ENCODE measurements around the gene GFI1B.

The GFI1B gene

DNA sequence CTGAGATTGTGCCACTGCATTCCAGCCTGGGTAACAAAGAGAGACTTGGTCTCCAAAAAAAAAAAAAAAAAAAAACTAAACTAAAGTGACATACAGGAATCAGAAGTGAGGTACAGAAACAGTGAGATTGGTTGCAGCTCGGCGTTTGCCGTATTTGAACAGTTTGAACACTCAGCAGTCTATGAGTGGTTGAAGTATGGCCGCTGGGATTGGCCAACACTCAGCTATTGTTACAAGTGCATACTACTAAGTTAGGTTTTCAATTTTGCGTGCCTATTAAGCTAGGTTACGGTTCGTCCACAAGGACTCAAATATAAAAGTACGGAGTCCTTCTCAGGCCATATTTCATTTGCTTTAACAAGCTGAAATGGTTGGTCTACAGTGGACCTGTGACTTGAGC lies 30.7 kb upstream of the GFI1B start:
- no peak overlapping the region for H3K4me3 ChIP-seq (ENCODE audit: low read depth, low read length)
- ChIA-PET POLR2A (interaction anchor here (0.6 kb wide), 1 partner anchor 128 kb away, joined by 3 read pairs; no protein-coding TSS in a partner anchor), CTCF (interaction anchor here (1.1 kb wide), 1 partner anchor 24 kb away, joined by 4 read pairs; no protein-coding TSS in a partner anchor)
- no peak for DNase-seq (ENCODE audit: low read depth, low spot score)
- TF ChIP-seq, protein P1, sequence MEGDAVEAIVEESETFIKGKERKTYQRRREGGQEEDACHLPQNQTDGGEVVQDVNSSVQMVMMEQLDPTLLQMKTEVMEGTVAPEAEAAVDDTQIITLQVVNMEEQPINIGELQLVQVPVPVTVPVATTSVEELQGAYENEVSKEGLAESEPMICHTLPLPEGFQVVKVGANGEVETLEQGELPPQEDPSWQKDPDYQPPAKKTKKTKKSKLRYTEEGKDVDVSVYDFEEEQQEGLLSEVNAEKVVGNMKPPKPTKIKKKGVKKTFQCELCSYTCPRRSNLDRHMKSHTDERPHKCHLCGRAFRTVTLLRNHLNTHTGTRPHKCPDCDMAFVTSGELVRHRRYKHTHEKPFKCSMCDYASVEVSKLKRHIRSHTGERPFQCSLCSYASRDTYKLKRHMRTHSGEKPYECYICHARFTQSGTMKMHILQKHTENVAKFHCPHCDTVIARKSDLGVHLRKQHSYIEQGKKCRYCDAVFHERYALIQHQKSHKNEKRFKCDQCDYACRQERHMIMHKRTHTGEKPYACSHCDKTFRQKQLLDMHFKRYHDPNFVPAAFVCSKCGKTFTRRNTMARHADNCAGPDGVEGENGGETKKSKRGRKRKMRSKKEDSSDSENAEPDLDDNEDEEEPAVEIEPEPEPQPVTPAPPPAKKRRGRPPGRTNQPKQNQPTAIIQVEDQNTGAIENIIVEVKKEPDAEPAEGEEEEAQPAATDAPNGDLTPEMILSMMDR (IDR thresholded peaks at IDR 0.05; ENCODE audit: insufficient read depth, low read length, missing control alignments), result no peak

DNA sequence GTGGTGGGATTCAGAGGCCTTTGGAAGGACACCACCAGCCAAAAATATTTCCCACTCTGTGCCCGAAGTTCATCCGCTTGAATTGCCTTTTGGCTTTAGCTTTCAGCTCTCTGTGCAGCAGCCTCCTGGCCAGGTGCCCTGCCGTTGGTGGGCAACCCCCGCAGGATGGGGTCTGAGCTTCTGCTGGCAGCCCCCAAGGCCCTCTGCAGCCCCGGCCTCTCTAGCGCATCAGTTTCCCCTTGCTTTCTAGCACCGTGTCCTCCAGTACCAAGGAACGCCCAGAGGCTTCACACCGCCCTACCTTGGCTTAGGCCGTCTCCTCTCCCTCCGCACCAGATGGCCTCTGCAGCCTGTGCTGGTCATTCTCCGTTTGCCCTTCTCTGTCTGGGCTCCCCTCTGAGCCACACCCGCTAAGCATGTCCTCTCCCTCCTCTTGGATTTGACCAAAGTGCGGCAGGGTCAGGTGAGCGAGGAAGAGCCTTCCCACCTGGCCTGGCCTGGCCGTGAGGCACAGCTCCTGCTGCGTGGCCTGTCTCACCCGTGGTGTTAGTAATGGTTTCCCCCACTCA lies 29.9 kb upstream of the GFI1B start:
- ChIA-PET POLR2A (no interaction called here), CTCF (interaction anchor here (1.1 kb wide), 1 partner anchor 23 kb away, joined by 4 read pairs; no protein-coding TSS in a partner anchor)
- DNase-seq (ENCODE audit: low read depth, low spot score), result no peak
- H3K4me3 ChIP-seq (ENCODE audit: low read depth, low read length), result no peak overlapping the region
- TF ChIP-seq, protein P1 (IDR thresholded peaks at IDR 0.05; ENCODE audit: insufficient read depth, low read length, missing control alignments), result no peak

DNA sequence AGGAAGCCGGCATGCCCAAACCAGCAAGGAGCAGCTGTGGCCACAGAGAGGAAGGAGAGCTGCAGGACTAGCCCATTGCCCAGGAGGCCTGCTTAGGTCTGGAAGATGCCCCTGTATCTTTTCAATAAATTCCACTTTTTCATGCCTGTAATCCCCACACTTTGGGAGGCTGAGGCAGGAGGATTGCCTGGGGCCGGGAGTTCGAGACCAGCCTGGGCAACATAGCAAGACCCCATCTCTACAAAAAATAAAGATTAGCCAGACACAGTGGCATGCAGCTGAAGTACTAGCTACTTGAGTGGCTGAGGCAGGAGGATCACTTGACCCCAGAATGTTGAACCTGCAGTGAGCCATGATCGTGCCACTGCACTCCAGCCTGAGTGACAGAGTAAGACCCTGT lies 28.8 kb upstream of the GFI1B start:
- DNase-seq (ENCODE audit: low read depth, low spot score), result no peak
- ChIA-PET CTCF (interaction anchor here (0.7 kb wide), 1 partner anchor 10 kb away, joined by 3 read pairs; no protein-coding TSS in a partner anchor), POLR2A (no interaction called here)
- TF ChIP-seq, protein P1 (IDR thresholded peaks at IDR 0.05; ENCODE audit: insufficient read depth, low read length, missing control alignments), result no peak
- no peak overlapping the region for H3K4me3 ChIP-seq (ENCODE audit: low read depth, low read length)

DNA sequence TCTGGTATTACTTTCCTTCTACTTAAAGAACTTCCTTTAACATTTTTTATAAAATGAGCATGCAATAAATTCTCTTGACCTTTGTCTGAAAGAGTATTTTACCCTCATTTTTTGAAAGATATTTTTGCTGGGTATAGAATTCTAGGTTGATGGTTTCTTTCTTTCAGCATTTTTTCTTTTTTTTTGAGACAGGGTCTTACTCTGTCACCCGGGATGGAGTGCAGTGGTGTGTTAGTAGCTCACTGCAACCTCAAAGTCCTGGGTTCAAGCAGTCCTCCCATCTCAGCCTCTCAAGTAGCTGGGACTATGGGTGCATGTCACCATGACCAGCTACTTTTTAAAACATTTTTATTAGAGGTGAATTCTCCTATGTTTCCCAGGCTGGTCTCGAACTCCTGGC lies 23.4 kb upstream of the GFI1B start:
- TF ChIP-seq, protein P1 (IDR thresholded peaks at IDR 0.05; ENCODE audit: insufficient read depth, low read length, missing control alignments), result no peak
- ChIA-PET CTCF (interaction anchor here (0.6 to 1.0 kb wide), 3 partner anchors 18 to 68 kb away, joined by 3 read pairs; no protein-coding TSS in a partner anchor), POLR2A (no interaction called here)
- DNase-seq (ENCODE audit: low read depth, low spot score), result no peak
- H3K4me3 ChIP-seq (ENCODE audit: low read depth, low read length), result no peak overlapping the region

DNA sequence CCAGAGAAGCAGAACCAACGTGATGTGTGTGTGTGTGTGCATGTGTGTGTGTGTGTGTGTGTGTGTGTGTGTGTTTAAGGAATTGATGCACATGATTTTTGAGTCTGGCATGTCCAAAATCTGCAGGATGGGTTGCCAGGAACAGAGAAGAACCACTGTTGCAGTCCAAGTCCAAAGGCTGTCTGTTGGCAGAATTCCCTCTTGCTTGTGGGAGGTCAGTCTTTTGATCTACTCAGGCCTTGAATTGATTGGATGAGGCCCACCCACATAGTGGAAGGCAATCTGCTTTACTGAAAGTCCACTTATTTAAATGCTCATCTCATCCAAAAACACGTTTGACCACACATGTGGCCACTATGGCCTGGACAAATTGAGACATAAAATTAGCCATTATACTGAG lies 22.7 kb upstream of the GFI1B start:
- no peak overlapping the region for H3K4me3 ChIP-seq (ENCODE audit: low read depth, low read length)
- no peak for DNase-seq (ENCODE audit: low read depth, low spot score)
- POLR2A ChIA-PET, result no interaction called here
- TF ChIP-seq, protein P1 (IDR thresholded peaks at IDR 0.05; ENCODE audit: insufficient read depth, low read length, missing control alignments), result no peak
- CTCF ChIA-PET, result interaction anchor here (0.6 to 1.6 kb wide), 3 partner anchors 21 to 67 kb away, joined by 3 to 6 read pairs (median 3); no protein-coding TSS in a partner anchor

DNA sequence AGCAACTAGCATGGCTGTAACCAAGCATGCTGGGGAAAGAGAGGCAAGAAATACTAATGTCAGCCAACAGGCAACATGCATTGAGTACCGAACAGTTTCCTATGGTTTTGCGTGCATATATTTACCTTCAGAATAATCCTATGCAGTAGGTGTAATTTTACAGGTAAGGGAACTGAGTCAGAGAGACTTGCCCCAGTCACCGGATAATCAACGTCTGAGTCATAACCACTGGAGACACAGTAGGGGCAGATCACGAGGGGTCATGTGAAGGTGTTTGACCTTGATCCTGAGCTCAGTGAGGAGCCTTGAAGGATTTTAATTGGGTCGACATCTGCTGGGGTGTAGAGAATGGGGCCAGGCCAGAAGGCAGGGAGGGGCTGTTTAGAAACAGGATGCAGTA lies 20.7 kb upstream of the GFI1B start:
- CTCF ChIA-PET, result interaction anchor here (1.0 to 1.6 kb wide), 4 partner anchors 15 to 72 kb away, joined by 3 to 4 read pairs (median 3); no protein-coding TSS in a partner anchor
- POLR2A ChIA-PET, result no interaction called here
- H3K4me3 ChIP-seq (ENCODE audit: low read depth, low read length), result no peak overlapping the region
- TF ChIP-seq, protein P1 (IDR thresholded peaks at IDR 0.05; ENCODE audit: insufficient read depth, low read length, missing control alignments), result no peak
- DNase-seq (ENCODE audit: low read depth, low spot score), result no peak
